ENCODE measurements around the gene MDN1. TPM values are rescaled to one million over a fixed set of nuclear protein-coding genes. Genes with fewer than 3 reads are reported as not detected.
A peak's percentile ranks its signal among the peaks of the same experiment; 100 is the strongest.

The MDN1 gene
- total and polyA plus RNA-seq, 3 donors from 2014 or later = 39.1 to 89.0 (median 80.3) TPM

DNA sequence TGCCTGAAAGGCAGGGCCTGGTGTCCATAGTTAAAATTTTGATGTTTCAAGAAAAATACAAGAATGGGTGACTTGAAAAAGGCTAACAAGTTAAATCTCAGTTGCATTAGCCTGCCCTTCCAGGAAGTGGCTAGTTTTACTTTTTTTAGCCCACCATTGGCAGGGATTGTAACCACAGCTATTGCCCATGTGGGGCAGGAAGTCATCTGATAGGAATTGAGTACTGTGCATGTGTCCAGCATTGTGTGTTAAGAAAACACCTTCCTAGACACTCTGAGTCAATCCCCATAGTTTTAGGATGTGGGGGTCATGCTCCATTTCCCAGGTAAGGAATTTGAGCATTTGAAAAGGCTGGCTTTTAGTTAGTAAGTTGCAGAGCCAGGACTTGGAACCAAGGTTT is 207.9 kb downstream of the MDN1 start:
- intact Hi-C loops (cut with DNase I; ENCODE audit: low total_unique reads) = loop anchor here (10.0 kb wide), 1 partner anchor 177 kb away; the partner anchor contains the start of gene ANKRD6
- no peak for DNase-seq
- H3K27ac ChIP-seq = no peak overlapping the region
- no peaks in the 10 kb centered on the region for H3K9me3 ChIP-seq
- H3K36me3 ChIP-seq (ENCODE audit: low read depth, missing control alignments) = no peaks in the 10 kb centered on the region
- no peaks in the 10 kb centered on the region for H3K4me1 ChIP-seq
- no peak for TF ChIP-seq POLR2A (IDR thresholded peaks at IDR 0.05)
- TF ChIP-seq, protein P1, sequence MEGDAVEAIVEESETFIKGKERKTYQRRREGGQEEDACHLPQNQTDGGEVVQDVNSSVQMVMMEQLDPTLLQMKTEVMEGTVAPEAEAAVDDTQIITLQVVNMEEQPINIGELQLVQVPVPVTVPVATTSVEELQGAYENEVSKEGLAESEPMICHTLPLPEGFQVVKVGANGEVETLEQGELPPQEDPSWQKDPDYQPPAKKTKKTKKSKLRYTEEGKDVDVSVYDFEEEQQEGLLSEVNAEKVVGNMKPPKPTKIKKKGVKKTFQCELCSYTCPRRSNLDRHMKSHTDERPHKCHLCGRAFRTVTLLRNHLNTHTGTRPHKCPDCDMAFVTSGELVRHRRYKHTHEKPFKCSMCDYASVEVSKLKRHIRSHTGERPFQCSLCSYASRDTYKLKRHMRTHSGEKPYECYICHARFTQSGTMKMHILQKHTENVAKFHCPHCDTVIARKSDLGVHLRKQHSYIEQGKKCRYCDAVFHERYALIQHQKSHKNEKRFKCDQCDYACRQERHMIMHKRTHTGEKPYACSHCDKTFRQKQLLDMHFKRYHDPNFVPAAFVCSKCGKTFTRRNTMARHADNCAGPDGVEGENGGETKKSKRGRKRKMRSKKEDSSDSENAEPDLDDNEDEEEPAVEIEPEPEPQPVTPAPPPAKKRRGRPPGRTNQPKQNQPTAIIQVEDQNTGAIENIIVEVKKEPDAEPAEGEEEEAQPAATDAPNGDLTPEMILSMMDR (IDR thresholded peaks at IDR 0.05) = no peak
- no peaks in the 10 kb centered on the region for H3K27me3 ChIP-seq
- no peak overlapping the region for H3K4me3 ChIP-seq

DNA sequence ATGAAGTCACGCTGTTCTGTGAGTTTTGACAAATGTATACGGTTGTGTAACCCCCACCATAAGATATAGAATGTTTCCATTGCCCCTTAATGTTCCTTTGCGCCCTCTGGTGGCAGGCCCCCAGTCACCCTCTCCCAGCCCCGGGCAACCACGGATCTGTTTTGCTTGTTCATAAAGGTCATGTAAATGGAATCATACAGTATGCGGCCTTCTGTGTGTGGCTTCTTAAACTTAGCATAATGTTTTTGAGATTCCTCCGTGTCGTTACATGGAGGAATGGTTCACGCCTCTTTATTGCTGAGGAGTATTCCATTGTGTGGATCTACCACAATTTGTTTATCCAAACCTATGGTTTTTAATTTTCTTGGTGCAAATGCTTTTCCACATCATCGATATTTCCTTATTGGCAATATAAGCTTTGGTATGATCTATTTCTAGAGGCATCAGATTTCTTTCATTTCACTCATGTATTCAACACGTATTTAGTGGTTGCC is 209.4 kb downstream of the MDN1 start:
- no peak overlapping the region for H3K27ac ChIP-seq
- intact Hi-C loops (cut with DNase I; ENCODE audit: low total_unique reads) = loop anchor here (10.0 kb wide), 1 partner anchor 175 kb away; the partner anchor contains the start of gene ANKRD6
- no peaks in the 10 kb centered on the region for H3K4me1 ChIP-seq
- H3K36me3 ChIP-seq (ENCODE audit: low read depth, missing control alignments) = no peaks in the 10 kb centered on the region
- no peaks in the 10 kb centered on the region for H3K27me3 ChIP-seq
- no peak overlapping the region for H3K4me3 ChIP-seq
- no peak for TF ChIP-seq POLR2A (IDR thresholded peaks at IDR 0.05)
- TF ChIP-seq, protein P1 (IDR thresholded peaks at IDR 0.05) = peak; percentile 33 to 68 (median 36)
- DNase-seq = peak; percentile 68
- no peaks in the 10 kb centered on the region for H3K9me3 ChIP-seq
- 77 to 78% methylated on average over 11 of the region's 11 CpGs for WGBS, 2 donors

DNA sequence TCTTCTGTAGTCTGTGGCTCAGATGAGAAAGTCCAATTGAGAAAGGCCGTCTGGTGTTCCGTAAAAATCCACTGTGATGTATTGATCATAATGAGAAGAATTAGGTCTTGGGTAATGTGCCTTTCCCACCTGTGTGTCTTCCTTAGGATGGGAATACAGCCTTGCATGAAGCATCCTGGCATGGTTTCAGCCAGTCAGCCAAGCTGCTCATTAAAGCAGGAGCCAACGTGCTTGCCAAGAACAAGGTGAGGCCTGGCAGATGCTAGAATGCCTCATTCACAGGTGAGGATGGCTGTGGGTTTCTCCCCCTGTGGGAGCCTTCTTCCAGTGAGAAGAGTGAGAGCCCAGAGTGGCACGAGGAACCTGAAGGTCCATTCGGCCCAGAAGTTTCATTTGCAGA is 213.7 kb downstream of the MDN1 start:
- Histone ChIP-seq H3K27me3 (no peaks in the 10 kb centered on the region), H3K36me3 (ENCODE audit: low read depth, missing control alignments) (no peaks in the 10 kb centered on the region), H3K4me3 (no peak overlapping the region), H3K9me3 (no peaks in the 10 kb centered on the region), H3K4me1 (no peaks in the 10 kb centered on the region), H3K27ac (no peak overlapping the region)
- intact Hi-C loops (cut with DNase I; ENCODE audit: low total_unique reads) = no loop called here
- DNase-seq = no peak
- TF ChIP-seq POLR2A (IDR thresholded peaks at IDR 0.05) = no peak
- TF ChIP-seq, protein P1 (IDR thresholded peaks at IDR 0.05) = no peak
- 89 to 93% methylated on average over 5 of the region's 5 CpGs for WGBS, 2 donors

DNA sequence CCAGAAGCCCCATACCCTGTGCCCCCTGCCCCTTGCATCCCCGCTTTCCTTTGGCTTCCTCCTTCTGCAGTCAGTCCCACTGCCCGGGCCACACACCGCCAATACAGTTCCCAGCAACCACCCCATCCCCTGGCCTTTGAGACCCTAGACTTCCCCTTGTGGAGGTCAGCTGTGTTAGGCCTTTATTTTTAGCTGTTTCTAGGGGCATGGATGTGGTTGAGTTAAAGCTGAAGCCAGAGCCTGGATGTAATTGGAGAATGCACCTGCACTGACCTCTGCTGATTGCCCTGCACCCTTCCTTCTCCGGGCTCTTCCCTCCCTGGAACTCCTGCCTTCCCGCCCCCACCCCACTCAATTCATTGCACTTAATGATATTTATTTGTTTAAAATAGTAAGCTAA is 214.9 kb downstream of the MDN1 start:
- 84 to 90% methylated on average over 5 of the region's 5 CpGs for WGBS, 2 donors
- Histone ChIP-seq H3K36me3 (ENCODE audit: low read depth, missing control alignments) (no peaks in the 10 kb centered on the region), H3K9me3 (no peaks in the 10 kb centered on the region), H3K4me3 (no peak overlapping the region), H3K4me1 (peaks cover under 1% of the 10 kb centered on the region), H3K27ac (no peak overlapping the region), H3K27me3 (no peaks in the 10 kb centered on the region)
- intact Hi-C loops (cut with DNase I; ENCODE audit: low total_unique reads) = no loop called here
- no peak for DNase-seq
- TF ChIP-seq, protein P1 (IDR thresholded peaks at IDR 0.05) = no peak
- TF ChIP-seq POLR2A (IDR thresholded peaks at IDR 0.05) = no peak

DNA sequence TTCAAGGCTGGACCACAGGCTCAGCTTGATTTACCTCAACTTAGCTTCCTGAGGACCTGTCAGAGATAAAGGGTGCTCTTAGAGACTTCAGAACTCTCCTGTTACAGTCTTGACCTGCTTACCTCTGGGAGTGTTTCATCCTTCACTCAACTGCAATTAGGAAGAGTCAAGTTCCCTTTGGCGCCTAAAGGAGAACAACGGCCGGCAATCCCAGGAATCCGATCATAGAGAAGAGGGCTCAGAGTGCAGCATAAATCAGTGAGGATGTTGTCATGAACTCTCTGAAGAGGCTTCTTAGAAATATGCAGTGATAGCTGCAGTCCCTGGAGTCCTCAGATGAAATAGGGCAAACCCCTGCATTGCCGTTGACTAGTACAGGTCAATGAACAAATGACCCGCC is 217.4 kb downstream of the MDN1 start:
- Histone ChIP-seq H3K4me3 (no peak overlapping the region), H3K9me3 (no peaks in the 10 kb centered on the region), H3K4me1 (peaks cover 3% of the 10 kb centered on the region), H3K27ac (no peak overlapping the region), H3K36me3 (ENCODE audit: low read depth, missing control alignments) (no peaks in the 10 kb centered on the region), H3K27me3 (no peaks in the 10 kb centered on the region)
- WGBS, 2 donors = 91 to 100% methylated on average over 2 to 6 of the region's 6 CpGs
- intact Hi-C loops (cut with DNase I; ENCODE audit: low total_unique reads) = no loop called here
- TF ChIP-seq, protein P1 (IDR thresholded peaks at IDR 0.05) = no peak
- TF ChIP-seq POLR2A (IDR thresholded peaks at IDR 0.05) = no peak
- no peak for DNase-seq
